Measurements from ENCODE around the gene RPS6KA4.
"Not testable (repeated sequence)": the region's sequence is repeated elsewhere in the genome, so short reads cannot be mapped to it uniquely, and the experiment has no call there.

The RPS6KA4 gene

DNA sequence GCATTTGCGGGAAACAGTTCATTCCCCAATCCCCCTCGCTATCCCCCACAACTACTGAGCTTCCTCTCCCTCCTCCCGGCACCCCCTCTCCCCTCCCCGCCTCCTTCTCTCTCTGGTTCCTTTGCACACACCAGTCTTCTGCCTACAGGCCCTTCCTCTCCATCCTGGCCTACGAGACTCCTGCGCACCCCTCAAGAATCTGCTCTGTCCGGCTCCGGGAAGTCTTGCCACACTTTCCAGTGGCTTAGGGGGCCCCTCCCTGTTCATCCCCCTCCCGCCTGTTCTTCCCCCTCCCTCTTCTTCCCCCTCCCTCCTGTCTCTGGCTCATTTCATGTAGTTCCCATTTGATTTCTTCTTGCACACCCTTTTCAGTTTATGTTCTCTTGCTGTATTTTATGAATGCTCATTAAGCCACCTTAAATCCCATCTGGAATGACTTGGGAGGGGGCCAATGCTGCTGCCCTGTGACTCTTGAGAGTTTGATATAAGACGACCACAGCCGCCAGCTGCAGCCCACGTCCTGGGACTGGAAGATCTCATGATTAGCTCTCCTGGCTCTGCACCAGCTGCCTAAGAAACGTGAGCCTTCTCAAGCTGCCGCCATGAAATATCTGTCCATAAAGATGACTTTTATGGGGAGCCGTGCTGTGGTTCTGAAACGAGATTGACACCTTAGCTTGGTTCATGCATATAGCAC, 50.9 kb downstream of the RPS6KA4 start:
- no peak for TF ChIP-seq CTCF (IDR thresholded peaks at IDR 0.05; ENCODE audit: low read length, missing control alignments)
- H3K4me3 ChIP-seq (replicated peaks; ENCODE audit: low read depth, low read length) = no peak overlapping the region
- no peak for DNase-seq (ENCODE audit: low read depth)

GRCh38 chr11:64410404-64410734, 51.4 kb downstream of the RPS6KA4 start:
- DNase-seq (ENCODE audit: low read depth) = no peak
- no peak for TF ChIP-seq CTCF (IDR thresholded peaks at IDR 0.05; ENCODE audit: low read length, missing control alignments)
- H3K4me3 ChIP-seq (replicated peaks; ENCODE audit: low read depth, low read length) = no peak overlapping the region

DNA sequence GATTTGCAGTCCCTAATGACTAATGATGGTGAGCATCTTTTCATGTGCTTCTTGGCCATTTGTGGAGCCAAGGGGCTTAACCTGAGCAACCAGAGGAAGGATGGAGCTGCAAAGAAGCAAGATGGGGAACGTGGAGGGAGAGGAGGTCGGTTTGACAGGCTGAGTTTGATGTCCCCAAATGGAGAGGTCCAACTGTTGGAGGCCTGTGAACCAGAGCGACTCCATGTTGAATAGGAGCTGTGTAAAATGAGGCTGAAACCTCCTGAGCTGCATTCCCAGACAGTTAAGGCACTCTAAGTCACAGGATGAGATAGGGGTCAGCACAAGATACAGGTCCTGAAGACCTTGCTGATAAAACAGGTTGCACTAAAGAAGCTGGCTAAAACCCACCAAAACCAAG, 54.5 kb downstream of the RPS6KA4 start:
- no peak for DNase-seq (ENCODE audit: low read depth)
- no peak for TF ChIP-seq CTCF (IDR thresholded peaks at IDR 0.05; ENCODE audit: low read length, missing control alignments)
- H3K4me3 ChIP-seq (replicated peaks; ENCODE audit: low read depth, low read length) = no peak overlapping the region

DNA sequence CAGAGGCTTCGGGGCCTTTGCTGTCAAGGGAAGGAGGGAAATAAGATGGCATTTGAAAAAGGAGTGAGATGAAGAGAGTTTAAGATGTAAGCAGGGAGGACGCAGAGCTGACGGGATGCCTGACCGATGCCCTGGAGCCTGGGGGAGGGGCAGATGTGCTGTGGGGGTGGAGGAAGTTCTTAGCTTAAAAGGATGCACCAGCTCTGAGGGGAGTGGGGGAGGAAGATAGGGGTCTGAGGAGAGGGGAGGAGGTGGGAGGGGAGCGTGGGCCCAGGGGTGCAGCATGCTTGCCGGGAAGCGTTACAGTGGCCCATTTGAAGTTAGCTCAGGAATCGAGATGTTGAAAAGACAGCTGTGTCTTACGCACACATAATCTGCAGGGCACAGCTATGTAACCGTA, 56.3 kb downstream of the RPS6KA4 start:
- DNase-seq (ENCODE audit: low read depth) = no peak
- TF ChIP-seq CTCF (IDR thresholded peaks at IDR 0.05; ENCODE audit: low read length, missing control alignments) = no peak
- no peak overlapping the region for H3K4me3 ChIP-seq (replicated peaks; ENCODE audit: low read depth, low read length)

GRCh38 chr11:64415996-64416728, 57.2 kb downstream of the RPS6KA4 start:
- DNase-seq (ENCODE audit: low read depth) = no peak

DNA sequence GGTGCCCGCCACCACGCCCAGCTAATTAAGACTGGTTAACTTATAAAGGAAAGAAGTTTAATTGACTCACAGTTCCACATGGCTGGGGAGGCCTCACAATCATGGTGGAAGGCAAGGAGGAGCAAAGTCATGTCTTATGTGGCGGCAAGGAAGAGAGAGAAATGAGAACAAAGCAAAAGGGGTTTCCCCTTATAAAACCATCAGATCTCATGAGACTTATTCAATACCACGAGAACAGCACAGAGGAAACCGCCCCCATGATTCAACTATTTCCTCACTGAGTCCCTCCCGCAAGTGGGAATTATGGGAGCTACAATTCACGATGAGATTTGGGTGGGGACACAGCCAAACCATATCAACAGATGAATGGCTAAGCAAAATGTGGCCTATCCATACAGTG, 59.3 kb downstream of the RPS6KA4 start:
- not testable (repeated sequence) for H3K4me3 ChIP-seq (replicated peaks; ENCODE audit: low read depth, low read length); DNase-seq (ENCODE audit: low read depth)

More at GRCh38 chr11:64415996-64416728, 57.2 kb downstream of the RPS6KA4 start:
- no peak for TF ChIP-seq CTCF (IDR thresholded peaks at IDR 0.05; ENCODE audit: low read length, missing control alignments)
- no peak overlapping the region for H3K4me3 ChIP-seq (replicated peaks; ENCODE audit: low read depth, low read length)

DNA sequence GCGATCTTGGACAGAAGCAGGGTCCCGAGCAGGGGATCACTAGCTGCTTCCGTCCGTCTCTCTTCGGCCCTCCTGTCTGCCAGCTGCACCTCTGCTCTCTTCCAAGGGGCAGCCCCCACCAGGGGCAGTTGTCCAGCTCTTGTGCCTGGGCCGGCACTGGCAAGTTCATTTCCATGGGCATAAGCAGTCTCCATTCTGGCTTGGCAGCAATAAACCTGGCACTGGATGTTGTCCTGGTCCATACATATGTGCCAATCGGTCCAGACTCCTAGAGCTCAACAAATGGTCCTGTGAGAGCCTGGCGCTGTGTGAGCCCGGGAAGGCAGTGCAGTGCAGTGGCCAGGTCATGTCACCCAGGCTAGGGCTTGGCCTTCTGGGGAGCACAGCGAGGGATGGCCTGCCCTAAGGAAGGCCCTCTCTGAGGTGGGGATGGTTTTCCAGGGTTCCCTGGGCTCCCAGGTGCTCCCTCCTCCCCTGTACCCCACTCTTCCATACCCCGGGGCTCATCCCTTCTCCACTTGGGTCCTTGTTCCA, 60.4 kb downstream of the RPS6KA4 start:
- no peak for DNase-seq (ENCODE audit: low read depth)
- H3K4me3 ChIP-seq (replicated peaks; ENCODE audit: low read depth, low read length) = no peak overlapping the region
- no peak for TF ChIP-seq CTCF (IDR thresholded peaks at IDR 0.05; ENCODE audit: low read length, missing control alignments)

Data from fibroblast of pulmonary artery (primary cell).